ENCODE measurements around the gene CXCL16. TPM values are rescaled to one million over a fixed set of nuclear protein-coding genes. Genes with fewer than 3 reads are reported as not detected.
A peak's percentile ranks its signal among the peaks of the same experiment; 100 is the strongest.
"Not testable (repeated sequence)": the region's sequence is repeated elsewhere in the genome, so short reads cannot be mapped to it uniquely, and the experiment has no call there.

The CXCL16 gene
- total and polyA plus RNA-seq, 8 donors = 14.2 to 147 (median 16.9) TPM

DNA sequence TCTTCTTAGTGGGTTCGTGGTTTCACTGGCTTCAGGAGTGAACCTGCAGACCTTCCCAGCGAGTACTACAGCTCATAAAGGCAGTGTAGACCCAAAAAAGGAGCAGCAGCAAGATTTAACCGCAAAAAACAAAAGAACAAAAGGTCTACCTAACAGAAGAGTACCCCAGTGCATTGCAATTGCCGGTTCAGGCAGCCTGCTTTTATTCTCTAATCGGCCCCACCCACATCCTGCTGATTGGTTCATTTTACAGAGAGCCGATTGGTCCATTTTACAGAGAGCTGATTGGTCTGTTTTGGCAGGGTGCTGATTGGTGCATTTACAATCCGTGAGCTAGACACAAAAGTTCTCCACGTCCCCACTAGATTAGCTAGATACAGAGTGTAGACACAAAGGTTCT lies 31.3 kb downstream of the CXCL16 start:
- intact Hi-C loops (cut with DNase I) = loop anchor here in 1 of 2 donors (10.0 kb wide), 1 partner anchor 186 kb away; the partner anchor contains the start of gene C17orf107
- no peak overlapping the region for H3K27ac ChIP-seq
- no peak for ATAC-seq
- H3K36me3 ChIP-seq = peaks cover 0 to 9% of the 10 kb centered on the region in 2 donors
- no peak overlapping the region for H3K4me3 ChIP-seq
- TF ChIP-seq, protein P1, sequence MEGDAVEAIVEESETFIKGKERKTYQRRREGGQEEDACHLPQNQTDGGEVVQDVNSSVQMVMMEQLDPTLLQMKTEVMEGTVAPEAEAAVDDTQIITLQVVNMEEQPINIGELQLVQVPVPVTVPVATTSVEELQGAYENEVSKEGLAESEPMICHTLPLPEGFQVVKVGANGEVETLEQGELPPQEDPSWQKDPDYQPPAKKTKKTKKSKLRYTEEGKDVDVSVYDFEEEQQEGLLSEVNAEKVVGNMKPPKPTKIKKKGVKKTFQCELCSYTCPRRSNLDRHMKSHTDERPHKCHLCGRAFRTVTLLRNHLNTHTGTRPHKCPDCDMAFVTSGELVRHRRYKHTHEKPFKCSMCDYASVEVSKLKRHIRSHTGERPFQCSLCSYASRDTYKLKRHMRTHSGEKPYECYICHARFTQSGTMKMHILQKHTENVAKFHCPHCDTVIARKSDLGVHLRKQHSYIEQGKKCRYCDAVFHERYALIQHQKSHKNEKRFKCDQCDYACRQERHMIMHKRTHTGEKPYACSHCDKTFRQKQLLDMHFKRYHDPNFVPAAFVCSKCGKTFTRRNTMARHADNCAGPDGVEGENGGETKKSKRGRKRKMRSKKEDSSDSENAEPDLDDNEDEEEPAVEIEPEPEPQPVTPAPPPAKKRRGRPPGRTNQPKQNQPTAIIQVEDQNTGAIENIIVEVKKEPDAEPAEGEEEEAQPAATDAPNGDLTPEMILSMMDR (IDR thresholded peaks at IDR 0.05) = no peak
- H3K9me3 ChIP-seq = no peaks in the 10 kb centered on the region
- no peak for DNase-seq
- H3K4me1 ChIP-seq = peaks cover 17 to 45% of the 10 kb centered on the region in 2 donors
- no peaks in the 10 kb centered on the region for H3K27me3 ChIP-seq

- intact Hi-C loops (cut with DNase I) = loop anchor here in 1 of 2 donors (10.0 kb wide), 1 partner anchor 189 kb away; the partner anchor contains the start of gene C17orf107
- DNase-seq (no peak), ATAC-seq (no peak)
- no peaks in the 10 kb centered on the region for H3K9me3 ChIP-seq
- TF ChIP-seq, protein P1 (IDR thresholded peaks at IDR 0.05) = no peak
- no peaks in the 10 kb centered on the region for H3K27me3 ChIP-seq
- H3K27ac ChIP-seq = no peak overlapping the region
- H3K36me3 ChIP-seq = no peaks in the 10 kb centered on the region
- H3K4me1 ChIP-seq = peaks cover 9 to 40% of the 10 kb centered on the region in 2 donors
- H3K4me3 ChIP-seq = no peak overlapping the region
Observed at GRCh38 chr17:4706121-4706520, 33.6 kb downstream of the CXCL16 start.

DNA sequence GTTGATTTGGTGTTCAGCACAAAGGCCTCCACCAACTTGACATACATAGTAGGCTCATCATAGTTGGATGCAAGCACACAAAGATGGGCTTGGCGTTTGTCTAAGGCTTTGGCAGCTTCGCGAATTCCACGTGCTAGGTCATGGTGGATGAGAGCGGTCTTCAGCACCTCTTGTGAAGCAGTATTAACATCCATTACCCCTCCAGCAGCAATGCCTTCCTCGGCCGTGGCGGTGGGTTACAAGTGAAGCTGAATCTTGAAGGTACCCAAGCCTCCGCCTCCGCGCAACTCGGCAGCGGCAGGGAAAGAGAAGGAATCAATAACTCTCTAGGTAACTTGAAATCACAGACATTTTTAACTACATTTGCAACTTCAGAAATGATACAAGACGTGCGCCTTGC lies 34.7 kb downstream of the CXCL16 start:
- Histone ChIP-seq H3K9me3 (no peaks in the 10 kb centered on the region), H3K4me3 (no peak overlapping the region), H3K27me3 (no peaks in the 10 kb centered on the region), H3K36me3 (no peaks in the 10 kb centered on the region), H3K27ac (no peak overlapping the region), H3K4me1 (peaks cover 6 to 35% of the 10 kb centered on the region in 2 donors)
- intact Hi-C loops (cut with DNase I) = loop anchor here in 1 of 2 donors (10.0 kb wide), 1 partner anchor 190 kb away; the partner anchor contains the start of gene C17orf107
- ATAC-seq (no peak), DNase-seq (no peak)
- TF ChIP-seq, protein P1 (IDR thresholded peaks at IDR 0.05) = no peak

DNA sequence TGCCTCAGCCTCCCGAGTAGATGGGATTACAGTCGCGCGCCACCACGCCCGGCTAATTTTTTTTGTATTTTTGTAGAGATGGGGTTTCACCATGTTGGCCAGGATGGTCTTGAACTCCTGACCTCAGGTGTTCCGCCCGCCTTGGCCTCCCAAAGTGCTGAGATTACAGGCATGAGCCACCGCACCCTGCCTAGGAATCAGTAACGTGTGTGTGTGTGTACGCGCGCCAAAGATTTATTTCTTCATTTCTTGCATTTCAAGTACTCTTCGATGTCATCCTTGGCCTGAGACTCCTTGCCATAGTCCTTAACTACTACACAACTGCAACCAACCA lies 35.2 kb downstream of the CXCL16 start:
- intact Hi-C loops (cut with DNase I) = loop anchor here in 1 of 2 donors (10.0 kb wide), 1 partner anchor 190 kb away; the partner anchor contains the start of gene C17orf107
- not testable (repeated sequence) for H3K36me3 ChIP-seq, H3K27me3 ChIP-seq, H3K9me3 ChIP-seq, ATAC-seq, DNase-seq
- Histone ChIP-seq H3K4me1 (peaks cover 3 to 31% of the 10 kb centered on the region in 2 donors), H3K4me3 (peak overlapping the region; percentile 67 to 77), H3K27ac (peak overlapping the region in 1 of 2 donors; percentile 68)

DNA sequence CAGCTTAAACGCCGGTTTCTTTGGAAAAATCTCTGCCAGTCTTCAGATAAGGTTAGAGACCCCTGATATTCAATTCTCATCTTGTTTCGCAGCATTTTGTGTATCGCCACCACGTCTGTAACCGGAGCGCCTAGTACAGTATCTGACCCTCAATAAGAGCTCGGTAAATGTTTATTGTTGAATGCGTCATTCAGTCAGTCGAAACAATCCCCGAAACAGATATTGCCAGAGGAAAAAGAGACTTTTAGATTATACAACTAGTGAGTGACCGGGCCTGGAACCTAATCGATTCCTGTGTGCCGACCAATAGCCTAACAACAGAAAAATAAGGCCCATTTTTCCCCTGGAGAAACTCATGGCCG lies 36.4 kb downstream of the CXCL16 start:
- Histone ChIP-seq H3K27ac (peak overlapping the region in 1 of 2 donors; percentile 68), H3K36me3 (no peaks in the 10 kb centered on the region), H3K9me3 (no peaks in the 10 kb centered on the region), H3K27me3 (no peaks in the 10 kb centered on the region), H3K4me1 (peaks cover 3 to 25% of the 10 kb centered on the region in 2 donors), H3K4me3 (peak overlapping the region; percentile 67 to 77)
- ATAC-seq (no peak), DNase-seq (no peak)
- intact Hi-C loops (cut with DNase I) = loop anchor here in 1 of 2 donors (10.0 kb wide), 1 partner anchor 191 kb away; the partner anchor contains the start of gene C17orf107
- TF ChIP-seq, protein P1 (IDR thresholded peaks at IDR 0.05) = no peak

- Histone ChIP-seq H3K27me3 (no peaks in the 10 kb centered on the region), H3K36me3 (peaks cover 0 to 3% of the 10 kb centered on the region in 2 donors), H3K4me3 (no peak overlapping the region), H3K9me3 (no peaks in the 10 kb centered on the region), H3K4me1 (peaks cover 3 to 32% of the 10 kb centered on the region in 2 donors), H3K27ac (no peak overlapping the region)
- no peak for DNase-seq
- TF ChIP-seq, protein P1 (IDR thresholded peaks at IDR 0.05) = no peak
- no peak for ATAC-seq
- intact Hi-C loops (cut with DNase I) = loop anchor here in 1 of 2 donors (10.0 kb wide), 1 partner anchor 194 kb away; the partner anchor contains the start of gene C17orf107
Observed at GRCh38 chr17:4701116-4701515, 38.6 kb downstream of the CXCL16 start.

GRCh38 chr17:4699401-4700056 lies 40.2 kb downstream of the CXCL16 start:
- not testable (repeated sequence) for H3K9me3 ChIP-seq, ATAC-seq, H3K27me3 ChIP-seq, H3K36me3 ChIP-seq, DNase-seq, H3K4me3 ChIP-seq, H3K27ac ChIP-seq
- H3K4me1 ChIP-seq = peaks cover 3 to 32% of the 10 kb centered on the region in 2 donors
- intact Hi-C loops (cut with DNase I) = loop anchor here in 1 of 2 donors (10.0 kb wide), 1 partner anchor 195 kb away; the partner anchor contains the start of gene C17orf107

All from left lung (tissue), 10 donors.